BLaER1 (cell line): ENCODE measurements around the gene ZNRF1.
A peak's percentile ranks its signal among the peaks of the same experiment; 100 is the strongest.
"Not testable (repeated sequence)": the region's sequence is repeated elsewhere in the genome, so short reads cannot be mapped to it uniquely, and the experiment has no call there.

Experiments
- H3K27ac ChIP-seq: shearing (Covaris generic); formaldehyde crosslinking; 2 replicates; pipeline ENCODE4 v1.8.1; 2022
- H3K27me3 ChIP-seq: shearing (Covaris generic); formaldehyde crosslinking; 2 replicates; pipeline ENCODE4 v1.8.1; 2022
- H3K36me3 ChIP-seq: shearing (Covaris generic); formaldehyde crosslinking; 2 replicates; pipeline ENCODE4 v1.8.1; 2022
- H3K4me1 ChIP-seq: shearing (Covaris generic); formaldehyde crosslinking; 2 replicates; pipeline ENCODE4 v1.8.1; 2022
- H3K4me2 ChIP-seq: shearing (Covaris generic); formaldehyde crosslinking; 2 replicates; pipeline ENCODE4 v1.8.1; 2022
- H3K4me3 ChIP-seq: shearing (Covaris generic); formaldehyde crosslinking; 2 replicates; pipeline ENCODE4 v1.8.1; 2022
- H3K9ac ChIP-seq: shearing (Covaris generic); formaldehyde crosslinking; 2 replicates; pipeline ENCODE4 v1.8.1; 2022
- H3K9me3 ChIP-seq: shearing (Covaris generic); formaldehyde crosslinking; 2 replicates; pipeline ENCODE4 v1.8.1; 2022
- H4K20me1 ChIP-seq: shearing (Covaris generic); formaldehyde crosslinking; 2 replicates; pipeline ENCODE4 v1.8.1; 2022
- Cebpa-rat ChIP-seq: shearing (Covaris generic); IDR thresholded peaks from 2 replicates; pipeline ENCODE4 v1.8.1; 2022

ZNRF1 gene

DNA sequence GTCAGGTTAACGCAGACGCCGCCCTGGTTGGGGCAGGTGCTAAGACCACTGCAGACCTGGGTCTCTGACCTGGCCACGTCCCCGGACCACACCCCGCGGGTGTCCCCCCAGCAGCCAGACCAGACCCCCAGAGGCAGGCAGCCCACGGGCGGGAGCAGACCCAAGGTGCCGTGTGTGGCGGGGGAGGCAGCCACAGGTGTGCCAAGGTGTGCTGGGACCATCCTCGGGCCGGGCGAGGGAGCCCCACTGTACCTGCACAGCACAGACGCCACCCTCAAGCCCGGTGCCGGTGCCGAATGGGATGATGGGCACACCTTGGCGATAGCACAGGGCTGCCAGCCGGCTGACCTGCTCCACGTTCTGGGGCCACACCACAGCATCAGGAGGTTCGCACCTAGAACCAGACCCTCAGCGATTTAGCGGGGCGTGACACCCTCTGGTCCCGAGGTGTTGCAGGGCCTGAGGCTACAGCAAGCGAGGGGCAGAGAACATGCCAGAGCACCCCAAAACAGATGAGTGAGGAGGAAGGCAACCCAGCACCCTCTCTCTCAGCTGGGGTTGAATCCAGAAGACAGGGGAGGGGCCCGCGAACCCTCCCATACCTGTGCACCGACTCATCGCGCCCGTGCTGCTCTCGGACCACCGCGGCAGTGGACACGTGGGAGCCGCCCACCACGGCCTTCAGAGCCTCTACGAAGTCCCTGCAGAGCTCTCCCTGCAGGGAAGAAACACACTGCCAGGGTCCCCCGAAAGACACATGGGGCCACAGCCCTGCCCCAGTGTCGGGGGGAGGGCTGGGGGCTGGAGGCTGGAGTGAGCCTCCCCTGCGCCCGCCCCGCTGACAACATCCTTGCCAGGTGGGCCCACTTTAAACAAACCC, 116.4 kb downstream of the ZNRF1 start:
- Histone ChIP-seq H3K9me3 (peaks cover 4% of the 10 kb centered on the region; the same call in 1 of the 2 replicates), H3K36me3 (0 out of 2 replicates have a peak, but pooled peaks cover 4% of the 10 kb centered on the region), H3K4me3 (no peak overlapping the region), H3K4me2 (no peak overlapping the region), H3K27me3 (no peaks in the 10 kb centered on the region), H4K20me1 (peaks cover 27% of the 10 kb centered on the region), H3K27ac (no peak overlapping the region), H3K9ac (no peak overlapping the region), H3K4me1 (peaks cover 40% of the 10 kb centered on the region)
- no peak for TF ChIP-seq Cebpa-rat

DNA sequence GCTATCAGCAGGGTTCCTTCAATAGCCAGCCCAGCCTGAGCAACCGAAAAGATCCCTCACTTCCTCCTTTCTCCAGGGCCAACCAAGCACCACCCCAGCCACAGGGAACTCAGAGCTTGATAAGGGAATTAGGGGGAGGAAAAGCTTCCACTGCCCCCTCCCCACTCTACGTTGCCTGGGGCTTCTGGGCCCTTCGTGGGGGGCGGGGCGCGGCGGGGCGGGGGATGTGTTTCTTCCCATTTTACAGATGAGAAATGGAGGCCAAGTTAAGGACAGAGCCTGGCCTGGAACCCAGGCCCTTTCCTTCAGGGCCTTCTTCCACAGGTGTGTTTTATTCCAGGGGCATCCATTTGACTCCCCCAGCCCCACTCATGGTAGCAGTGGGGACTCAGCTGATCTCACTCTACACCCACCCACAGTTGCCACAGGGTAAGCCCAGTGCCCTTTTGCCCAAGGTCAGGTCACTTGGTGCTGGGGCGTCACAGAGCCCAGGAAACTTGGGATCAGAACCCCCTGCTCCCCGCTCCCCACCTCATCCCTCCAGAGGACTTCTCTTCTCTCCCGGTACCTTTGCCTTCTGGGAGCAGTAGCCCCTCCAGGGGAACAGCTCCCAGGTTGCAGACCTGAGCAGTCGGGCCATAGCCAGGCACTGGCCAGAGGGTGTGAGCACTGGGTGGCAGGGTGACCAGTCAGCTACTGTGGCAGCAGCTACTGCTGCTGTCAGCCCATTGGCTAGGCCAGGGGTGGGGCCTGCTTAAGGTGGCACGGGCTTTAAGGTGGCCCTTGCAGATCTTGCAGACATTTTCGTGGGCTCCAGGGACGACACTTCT, 117.5 kb downstream of the ZNRF1 start, which contains the start of gene LDHD:
LDHD (minus strand) TSS at position 700 of the 830 bp plus-strand sequence; CDS start at position 640, 60 bp downstream.
- H3K4me2 ChIP-seq, result no peak within 1 kb of the TSS
- 0 out of 2 replicates have a peak, but pooled peaks cover 4% of the 10 kb centered on the region for H3K36me3 ChIP-seq
- peaks cover 29% of the 10 kb centered on the region for H3K4me1 ChIP-seq
- TF ChIP-seq Cebpa-rat, result no peak
- H3K9me3 ChIP-seq, result peaks cover 15% of the 10 kb centered on the region
- H3K9ac ChIP-seq, result no peak within 1 kb of the TSS
- no peaks in the 10 kb centered on the region for H3K27me3 ChIP-seq
- H4K20me1 ChIP-seq, result peaks cover 18% of the 10 kb centered on the region
- H3K27ac ChIP-seq, result no peak within 1 kb of the TSS
- H3K4me3 ChIP-seq, result no peak within 1 kb of the TSS

DNA sequence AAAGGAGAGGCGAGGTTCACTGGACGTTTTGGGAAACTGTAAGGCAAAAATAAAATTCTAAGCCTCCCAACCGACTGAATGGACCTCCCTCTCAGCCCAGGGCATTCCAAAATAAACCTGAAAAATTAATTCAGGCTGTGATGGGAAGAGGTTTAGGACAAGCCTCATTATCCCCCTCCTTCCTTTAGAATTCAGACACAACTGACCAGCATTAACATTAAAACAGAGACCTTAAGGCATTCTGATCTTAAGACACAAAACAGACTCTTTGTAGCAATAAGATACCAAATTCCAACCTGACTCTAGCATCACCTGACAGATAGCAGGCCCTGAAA, 118.1 kb downstream of the ZNRF1 start:
- Histone ChIP-seq H3K27ac (no peak overlapping the region), H3K4me1 (peaks cover 23% of the 10 kb centered on the region), H3K27me3 (no peaks in the 10 kb centered on the region), H3K4me3 (no peak overlapping the region), H3K9ac (no peak overlapping the region), H3K9me3 (peaks cover 21% of the 10 kb centered on the region), H3K4me2 (no peak overlapping the region), H4K20me1 (peaks cover 13% of the 10 kb centered on the region), H3K36me3 (0 out of 2 replicates have a peak, but pooled peaks cover 4% of the 10 kb centered on the region)
- TF ChIP-seq Cebpa-rat, result no peak

DNA sequence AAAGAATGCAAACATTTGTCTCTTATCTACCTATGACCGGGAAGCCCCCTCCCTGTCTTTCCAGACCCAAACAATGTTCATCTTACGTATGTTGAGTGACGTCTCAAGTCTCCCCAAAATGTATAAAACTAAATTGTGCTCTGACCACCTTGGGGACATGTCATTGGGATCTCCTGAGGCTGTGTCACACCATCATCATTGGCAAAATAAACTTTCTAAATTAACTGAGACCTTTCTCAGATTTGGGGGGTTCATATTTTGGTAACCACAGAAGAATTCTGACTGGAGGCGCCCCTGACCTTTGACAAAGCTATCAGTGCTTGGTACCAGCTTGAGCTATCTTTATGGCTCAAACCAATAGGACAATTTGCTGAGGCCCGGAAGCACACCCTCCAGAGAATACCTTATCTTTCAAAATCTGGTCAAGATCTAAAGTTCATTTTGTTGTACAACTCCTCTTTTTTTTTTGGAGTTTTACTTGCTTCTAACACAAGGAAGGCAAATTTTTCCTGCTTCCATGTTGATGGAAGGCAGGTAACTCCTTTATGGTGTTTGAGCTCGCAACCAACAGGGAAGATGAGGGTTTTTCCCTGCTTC, 120.2 kb downstream of the ZNRF1 start:
- H3K9ac ChIP-seq, result no peak overlapping the region
- no peaks in the 10 kb centered on the region for H4K20me1 ChIP-seq
- H3K27ac ChIP-seq, result no peak overlapping the region
- no peak overlapping the region for H3K4me2 ChIP-seq
- TF ChIP-seq Cebpa-rat, result no peak
- H3K27me3 ChIP-seq, result no peaks in the 10 kb centered on the region
- peaks cover 34% of the 10 kb centered on the region for H3K9me3 ChIP-seq
- 0 out of 2 replicates have a peak, but pooled peaks cover 5% of the 10 kb centered on the region for H3K4me1 ChIP-seq
- H3K36me3 ChIP-seq, result no peaks in the 10 kb centered on the region
- no peak overlapping the region for H3K4me3 ChIP-seq

DNA sequence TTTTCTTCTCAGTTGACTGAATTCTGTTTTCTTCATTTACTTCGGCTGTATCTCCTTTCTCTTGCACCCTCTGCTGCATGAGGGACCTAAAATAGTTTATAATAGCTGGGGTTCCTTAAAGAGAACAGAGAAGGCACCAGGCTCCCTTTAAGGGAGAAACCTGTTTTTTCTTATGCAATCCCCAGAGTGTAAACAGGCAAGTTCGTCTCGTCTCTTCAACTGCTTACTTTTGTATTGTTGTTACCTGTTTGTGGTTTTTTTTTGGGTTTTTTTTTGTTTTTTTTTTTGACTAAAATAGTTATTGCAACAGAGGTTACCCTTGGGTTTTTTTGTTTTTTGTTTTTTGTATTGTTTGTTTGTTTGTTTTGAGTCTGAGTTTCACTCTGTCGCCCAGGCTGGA, 121.4 kb downstream of the ZNRF1 start:
- H3K4me3 ChIP-seq, result no peak overlapping the region
- H3K4me2 ChIP-seq, result no peak overlapping the region
- no peak overlapping the region for H3K27ac ChIP-seq
- H3K36me3 ChIP-seq, result no peaks in the 10 kb centered on the region
- no peaks in the 10 kb centered on the region for H3K27me3 ChIP-seq
- H4K20me1 ChIP-seq, result no peaks in the 10 kb centered on the region
- H3K9ac ChIP-seq, result no peak overlapping the region
- H3K4me1 ChIP-seq, result 0 out of 2 replicates have a peak, but pooled peaks cover 4% of the 10 kb centered on the region
- no peak for TF ChIP-seq Cebpa-rat
- H3K9me3 ChIP-seq, result peaks cover 36% of the 10 kb centered on the region

DNA sequence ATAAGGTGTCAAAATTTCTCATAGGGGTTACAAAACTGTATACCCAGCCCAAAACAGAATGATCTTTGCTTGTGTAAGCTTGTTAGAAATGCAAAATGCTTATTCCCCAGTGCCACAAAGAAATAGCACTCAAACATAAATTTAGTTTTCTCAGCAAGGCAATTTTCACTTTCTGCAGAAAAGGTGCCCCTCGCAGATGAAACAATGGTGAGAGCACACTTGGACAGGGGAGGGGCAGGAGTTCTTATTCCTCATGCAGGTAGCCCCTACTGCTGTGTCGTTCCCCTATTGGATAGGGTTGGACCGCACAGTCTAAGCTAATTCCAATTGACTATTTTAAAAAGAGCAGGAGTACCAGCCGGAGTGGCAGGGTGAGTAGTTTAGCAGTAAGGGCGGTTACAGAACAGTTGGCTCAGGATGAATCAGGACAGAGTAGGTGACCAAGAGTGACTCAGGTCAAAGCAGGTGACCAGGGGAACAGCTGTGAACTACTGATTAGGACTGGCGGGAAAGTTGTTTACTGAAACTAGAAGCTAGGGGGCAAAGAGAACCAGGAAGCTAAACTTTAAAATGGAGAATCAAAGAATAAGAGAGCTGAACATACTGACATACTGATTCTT, 123.2 kb downstream of the ZNRF1 start:
- peaks cover 54% of the 10 kb centered on the region for H3K9me3 ChIP-seq
- H3K27me3 ChIP-seq, result no peaks in the 10 kb centered on the region
- no peak for TF ChIP-seq Cebpa-rat
- H3K36me3 ChIP-seq, result 0 out of 2 replicates have a peak, but pooled peaks cover under 1% of the 10 kb centered on the region
- no peak overlapping the region for H3K9ac ChIP-seq
- H4K20me1 ChIP-seq, result no peaks in the 10 kb centered on the region
- H3K4me2 ChIP-seq, result no peak overlapping the region
- H3K27ac ChIP-seq, result no peak overlapping the region
- no peaks in the 10 kb centered on the region for H3K4me1 ChIP-seq
- H3K4me3 ChIP-seq, result no peak overlapping the region

DNA sequence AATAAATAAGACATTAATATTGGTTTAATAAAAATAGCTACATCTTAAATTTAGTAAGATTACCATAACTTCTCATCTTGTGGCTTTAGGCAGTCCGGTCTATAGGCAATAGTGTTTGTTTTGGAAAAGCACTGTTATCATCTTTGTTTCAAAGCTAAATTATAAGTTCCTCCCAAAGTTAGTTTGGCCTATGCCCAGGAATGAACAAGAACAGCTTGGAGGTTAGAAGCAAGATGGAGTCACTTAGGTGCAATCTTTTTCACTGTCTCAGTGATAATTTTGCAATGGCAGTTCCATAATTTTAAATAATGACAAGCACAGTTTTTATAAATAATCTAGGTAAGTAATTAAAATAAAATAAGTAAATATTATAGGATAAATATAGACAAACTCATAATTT, 123.8 kb downstream of the ZNRF1 start:
- Histone ChIP-seq H3K4me1 (no peaks in the 10 kb centered on the region), H3K9me3 (peaks cover 59% of the 10 kb centered on the region), H3K9ac (no peak overlapping the region), H3K27me3 (no peaks in the 10 kb centered on the region), H3K4me3 (no peak overlapping the region), H4K20me1 (no peaks in the 10 kb centered on the region), H3K4me2 (no peak overlapping the region), H3K27ac (no peak overlapping the region), H3K36me3 (0 out of 2 replicates have a peak, but pooled peaks cover 4% of the 10 kb centered on the region)
- no peak for TF ChIP-seq Cebpa-rat

DNA sequence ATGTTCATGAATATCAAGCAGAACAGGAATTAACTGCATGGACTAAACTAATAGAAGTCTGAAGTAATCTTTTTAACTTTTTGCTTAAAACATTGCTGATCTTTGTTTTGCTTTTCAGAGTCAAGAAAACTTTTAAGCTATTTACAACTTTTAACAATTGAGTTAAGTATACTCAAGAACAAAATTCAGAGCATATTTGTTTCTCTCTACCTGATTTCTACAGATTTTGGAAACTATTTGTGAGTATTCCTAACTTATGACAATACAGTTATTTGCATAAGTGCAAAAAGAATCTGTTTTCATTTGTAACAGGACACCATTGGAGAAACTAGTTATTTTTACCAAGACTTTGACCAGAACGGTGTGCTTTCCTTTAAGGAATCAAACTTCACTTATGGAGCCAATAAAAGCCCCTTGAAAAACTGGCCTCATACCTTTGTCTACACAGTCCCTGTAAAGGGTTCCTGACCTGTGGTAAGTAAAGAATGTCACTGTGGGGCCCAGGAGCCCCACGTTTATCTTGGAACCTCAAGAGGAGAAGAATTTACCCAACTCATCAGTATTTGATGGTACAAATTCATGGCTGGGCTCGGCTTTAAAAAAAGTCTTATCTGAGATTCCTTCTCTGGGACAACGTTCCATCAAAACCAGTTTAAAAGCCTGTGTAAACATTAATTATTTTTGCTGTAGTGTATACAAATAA, 129.0 kb downstream of the ZNRF1 start:
- no peak overlapping the region for H3K4me3 ChIP-seq
- H3K36me3 ChIP-seq, result peaks cover 7% of the 10 kb centered on the region; the same call in 1 of the 2 replicates
- no peak for TF ChIP-seq Cebpa-rat
- H3K27me3 ChIP-seq, result no peaks in the 10 kb centered on the region
- peaks cover 10% of the 10 kb centered on the region; the same call in 1 of the 2 replicates for H3K4me1 ChIP-seq
- no peaks in the 10 kb centered on the region for H4K20me1 ChIP-seq
- no peak overlapping the region for H3K27ac ChIP-seq
- H3K9me3 ChIP-seq, result peaks cover 44% of the 10 kb centered on the region
- H3K4me2 ChIP-seq, result no peak overlapping the region
- H3K9ac ChIP-seq, result no peak overlapping the region

DNA sequence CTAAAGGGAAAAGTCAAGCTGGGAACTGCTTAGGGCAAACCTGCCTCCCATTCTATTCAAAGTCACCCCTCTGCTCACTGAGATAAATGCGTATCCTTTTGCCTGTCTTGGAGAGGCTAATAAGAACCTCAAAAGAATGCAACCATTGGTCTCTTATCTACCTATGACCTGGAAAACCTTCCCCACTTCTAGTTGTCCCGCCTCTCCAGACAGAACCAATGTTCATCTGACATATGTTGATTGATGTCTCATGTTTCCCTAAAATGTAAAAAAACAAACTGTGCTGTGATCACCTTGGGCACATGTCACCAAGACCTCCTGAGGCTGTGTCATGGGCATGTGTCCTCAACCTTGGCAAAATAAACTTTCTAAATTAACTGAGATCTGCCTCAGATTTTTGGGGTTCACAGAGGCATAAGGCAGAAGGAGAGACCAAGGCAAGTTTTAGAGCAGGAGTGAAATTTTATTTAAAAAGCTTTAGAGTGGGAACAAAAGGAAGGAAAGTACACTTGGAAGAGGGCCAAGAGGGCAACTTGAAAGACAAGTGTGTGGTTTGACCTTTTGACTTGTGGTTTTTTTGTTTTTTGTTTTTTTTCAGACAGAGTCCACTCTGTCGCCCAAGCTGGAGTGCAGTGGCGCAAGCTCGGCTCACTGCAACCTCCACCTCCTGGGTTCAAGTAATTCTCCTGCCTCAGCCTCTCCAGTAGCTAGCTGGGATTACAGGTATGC, 130.8 kb downstream of the ZNRF1 start:
- H3K4me3 ChIP-seq, H3K36me3 ChIP-seq, H3K9ac ChIP-seq, H4K20me1 ChIP-seq, H3K4me1 ChIP-seq, H3K27ac ChIP-seq, H3K27me3 ChIP-seq: not testable (repeated sequence)
- Histone ChIP-seq H3K4me2 (peak overlapping the region; percentile 28; the same call in 1 of the 2 replicates), H3K9me3 (peaks cover 41% of the 10 kb centered on the region)
